ENCODE measurements around the gene TUBGCP3. TPM values are rescaled to one million over a fixed set of nuclear protein-coding genes. Genes with fewer than 3 reads are reported as not detected.
A peak's percentile ranks its signal among the peaks of the same experiment; 100 is the strongest.
"Not testable (repeated sequence)": the region's sequence is repeated elsewhere in the genome, so short reads cannot be mapped to it uniquely, and the experiment has no call there.

Gene TUBGCP3, protein sequence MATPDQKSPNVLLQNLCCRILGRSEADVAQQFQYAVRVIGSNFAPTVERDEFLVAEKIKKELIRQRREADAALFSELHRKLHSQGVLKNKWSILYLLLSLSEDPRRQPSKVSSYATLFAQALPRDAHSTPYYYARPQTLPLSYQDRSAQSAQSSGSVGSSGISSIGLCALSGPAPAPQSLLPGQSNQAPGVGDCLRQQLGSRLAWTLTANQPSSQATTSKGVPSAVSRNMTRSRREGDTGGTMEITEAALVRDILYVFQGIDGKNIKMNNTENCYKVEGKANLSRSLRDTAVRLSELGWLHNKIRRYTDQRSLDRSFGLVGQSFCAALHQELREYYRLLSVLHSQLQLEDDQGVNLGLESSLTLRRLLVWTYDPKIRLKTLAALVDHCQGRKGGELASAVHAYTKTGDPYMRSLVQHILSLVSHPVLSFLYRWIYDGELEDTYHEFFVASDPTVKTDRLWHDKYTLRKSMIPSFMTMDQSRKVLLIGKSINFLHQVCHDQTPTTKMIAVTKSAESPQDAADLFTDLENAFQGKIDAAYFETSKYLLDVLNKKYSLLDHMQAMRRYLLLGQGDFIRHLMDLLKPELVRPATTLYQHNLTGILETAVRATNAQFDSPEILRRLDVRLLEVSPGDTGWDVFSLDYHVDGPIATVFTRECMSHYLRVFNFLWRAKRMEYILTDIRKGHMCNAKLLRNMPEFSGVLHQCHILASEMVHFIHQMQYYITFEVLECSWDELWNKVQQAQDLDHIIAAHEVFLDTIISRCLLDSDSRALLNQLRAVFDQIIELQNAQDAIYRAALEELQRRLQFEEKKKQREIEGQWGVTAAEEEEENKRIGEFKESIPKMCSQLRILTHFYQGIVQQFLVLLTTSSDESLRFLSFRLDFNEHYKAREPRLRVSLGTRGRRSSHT
- total RNA-seq (10 to 100 TPM; 46.0 to 48.6 TPM), polyA plus RNA-seq (10 to 100 TPM in 2 of 3 donors, 1 to 10 TPM in 1; 8.5 to 14.6 (median 10.6) TPM), total RNA-seq (32.5 to 50.0 (median 40.7) reads per million in 6 experiments)

DNA sequence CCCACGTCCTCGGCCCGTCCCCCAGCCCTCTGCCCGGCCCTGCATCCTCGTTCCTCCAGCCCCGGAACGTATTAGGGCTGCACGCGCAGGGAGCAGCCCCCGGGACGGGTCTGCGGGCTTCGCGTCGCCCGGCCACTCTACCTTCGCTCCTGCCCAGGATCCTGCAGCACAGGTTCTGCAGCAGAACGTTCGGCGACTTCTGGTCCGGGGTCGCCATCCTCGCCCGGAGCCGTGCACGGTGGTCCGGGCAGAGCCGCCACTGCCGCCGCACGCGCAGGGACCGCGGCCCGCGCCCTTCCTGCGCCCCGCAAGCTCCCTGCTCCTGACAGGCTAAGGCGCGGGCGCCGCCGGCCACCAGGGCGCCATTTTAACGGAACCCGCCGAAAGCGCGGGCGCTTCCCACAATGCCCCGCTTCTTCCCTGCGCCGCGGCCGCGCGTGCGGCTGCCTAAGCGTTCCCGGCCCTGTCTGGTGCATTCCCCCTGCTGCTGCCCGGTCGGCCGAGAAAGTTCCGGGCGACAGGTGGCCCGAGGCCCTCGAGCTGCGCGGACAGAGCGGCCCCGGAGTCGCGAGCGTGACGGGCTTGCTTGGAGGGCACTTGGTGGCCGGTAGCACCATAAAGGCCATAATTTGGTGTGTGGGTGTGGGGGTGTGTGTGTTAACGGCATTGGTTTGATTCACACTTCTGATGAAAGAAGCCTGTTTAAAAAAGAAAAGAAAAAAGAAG lies at the start of gene TUBGCP3:
TSS of gene TUBGCP3 (minus strand) at position 390 of the 726 bp plus-strand sequence. CDS start at position 217, 173 bp downstream.
- no peaks in the 10 kb centered on the region for H3K9me3 Mint-ChIP-seq
- H3K36me3 Mint-ChIP-seq: peaks cover 0 to 4% (median 0%) of the 10 kb centered on the region in 3 donors
- peaks cover 19 to 52% (median 38%) of the 10 kb centered on the region in 4 donors for H3K4me1 Mint-ChIP-seq
- H3K27ac Mint-ChIP-seq: peak within 1 kb of the TSS; percentile 84 to 96 (median 94)
- POLR2A ChIA-PET: interaction anchor here (1.0 to 1.3 kb wide), 4 partner anchors 14 to 1398 kb away, joined by 3 to 7 read pairs (median 3); no protein-coding TSS in a partner anchor
- peak within 1 kb of the TSS; percentile 87 to 97 (median 94) for H3K4me3 Mint-ChIP-seq
- DNase-seq (peak; percentile 59 to 81 (median 72)), ATAC-seq (peak; percentile 90 to 91)
- H3K27me3 Mint-ChIP-seq: peaks cover 0 to 2% (median 0%) of the 10 kb centered on the region in 5 donors

DNA sequence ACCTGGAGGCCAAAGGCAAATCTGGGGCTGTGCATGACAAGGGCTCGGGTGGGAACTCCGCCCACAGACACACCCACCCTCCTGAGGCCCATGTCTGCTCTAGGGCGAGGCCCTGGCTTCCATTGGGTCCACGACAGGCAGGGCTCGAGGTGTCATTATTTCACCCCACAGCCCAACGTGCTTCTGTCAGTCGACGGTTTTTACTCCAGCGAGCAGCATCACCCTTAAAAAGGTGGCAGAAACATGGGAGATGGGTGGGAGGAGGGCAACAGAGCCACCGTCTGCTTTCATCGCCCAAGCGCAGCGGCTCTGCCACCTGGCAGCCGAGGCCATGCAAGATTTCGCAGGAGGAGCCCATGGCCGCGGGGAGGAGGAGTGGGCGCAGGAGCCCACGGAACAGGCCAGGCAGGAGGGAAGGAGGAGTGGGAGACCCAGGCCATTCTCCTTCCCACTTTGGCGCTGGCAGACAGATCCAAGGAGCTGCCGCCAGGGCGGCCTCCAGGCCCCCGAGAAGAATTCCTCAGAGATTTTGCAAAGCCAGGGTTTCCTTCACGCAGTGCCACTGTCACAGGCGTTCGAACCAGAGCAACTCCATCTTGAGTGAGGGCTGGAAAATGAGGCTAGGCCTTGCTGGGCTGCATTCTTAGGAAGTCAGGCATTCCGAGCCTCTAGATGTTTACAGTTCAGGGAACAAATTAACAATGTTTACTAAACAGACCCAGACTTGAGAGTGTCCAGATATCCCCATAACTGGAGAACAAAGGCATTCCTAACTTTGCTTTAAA lies 49.3 kb upstream of the TUBGCP3 start:
- no peak overlapping the region for H3K27ac Mint-ChIP-seq
- peaks cover 0 to 6% (median 3%) of the 10 kb centered on the region in 4 donors for H3K4me1 Mint-ChIP-seq
- POLR2A ChIA-PET: no interaction called here
- DNase-seq (no peak), ATAC-seq (no peak)
- no peaks in the 10 kb centered on the region for H3K36me3 Mint-ChIP-seq
- peaks cover 13 to 54% (median 28%) of the 10 kb centered on the region in 5 donors for H3K27me3 Mint-ChIP-seq
- no peaks in the 10 kb centered on the region for H3K9me3 Mint-ChIP-seq
- H3K4me3 Mint-ChIP-seq: no peak overlapping the region

DNA sequence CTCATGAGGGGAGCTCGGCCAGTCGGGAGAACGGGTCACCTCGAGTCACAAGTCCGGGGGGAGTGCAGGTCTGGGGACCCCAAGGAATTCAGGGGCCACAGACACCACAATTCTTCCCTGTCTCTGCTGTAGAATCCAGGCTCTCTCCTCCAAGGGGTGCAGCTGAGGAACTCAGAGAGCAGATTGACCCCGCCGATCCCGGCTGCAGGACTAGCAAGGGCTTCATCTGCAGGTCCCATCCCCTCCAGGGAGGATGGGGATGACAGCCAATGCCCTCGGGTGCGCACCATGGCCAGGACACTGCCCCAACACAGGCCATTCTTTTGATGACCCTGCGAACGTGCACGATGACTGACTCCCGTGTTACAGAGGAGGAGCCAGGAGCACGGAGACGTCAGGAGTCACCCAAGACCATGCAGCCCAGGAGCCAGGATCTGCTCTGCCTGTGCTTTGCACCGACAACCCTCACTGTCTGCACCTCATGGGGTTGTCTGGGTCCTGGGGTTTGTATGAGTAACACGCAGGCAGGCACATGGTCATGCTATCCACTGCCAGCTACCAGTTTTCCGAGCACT lies 48.5 kb upstream of the TUBGCP3 start:
- Mint-ChIP-seq H3K9me3 (no peaks in the 10 kb centered on the region), H3K27ac (no peak overlapping the region), H3K36me3 (no peaks in the 10 kb centered on the region), H3K27me3 (peaks cover 12 to 50% (median 25%) of the 10 kb centered on the region in 5 donors), H3K4me3 (no peak overlapping the region), H3K4me1 (peaks cover 0 to 6% (median 3%) of the 10 kb centered on the region in 4 donors)
- POLR2A ChIA-PET: no interaction called here
- DNase-seq (no peak), ATAC-seq (no peak)

DNA sequence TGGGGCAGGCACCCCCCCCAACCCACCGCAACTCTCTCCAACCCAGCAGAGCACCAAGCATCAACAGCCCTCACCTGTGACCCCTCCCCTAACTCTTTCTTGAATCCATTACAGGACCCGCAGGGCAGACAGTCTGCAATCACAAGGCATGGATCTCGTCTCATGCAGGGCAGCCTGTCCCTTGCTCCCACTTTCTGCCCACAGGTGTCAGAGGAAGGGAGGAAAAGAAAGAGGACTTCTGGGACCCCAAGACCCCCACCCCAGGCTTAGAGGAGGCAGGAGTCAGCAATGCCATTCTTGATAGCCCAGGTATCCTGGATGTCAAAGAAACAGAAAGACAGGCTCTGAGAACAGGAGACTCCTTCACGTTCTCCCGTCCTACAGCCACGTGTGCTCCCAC lies 47.4 kb upstream of the TUBGCP3 start:
- no peak for DNase-seq
- Mint-ChIP-seq H3K4me3 (no peak overlapping the region), H3K4me1 (peaks cover 0 to 2% (median 0%) of the 10 kb centered on the region in 4 donors), H3K27ac (no peak overlapping the region), H3K27me3 (peaks cover 12 to 47% (median 25%) of the 10 kb centered on the region in 5 donors), H3K36me3 (no peaks in the 10 kb centered on the region), H3K9me3 (no peaks in the 10 kb centered on the region)
- ATAC-seq: no peak
- POLR2A ChIA-PET: no interaction called here

DNA sequence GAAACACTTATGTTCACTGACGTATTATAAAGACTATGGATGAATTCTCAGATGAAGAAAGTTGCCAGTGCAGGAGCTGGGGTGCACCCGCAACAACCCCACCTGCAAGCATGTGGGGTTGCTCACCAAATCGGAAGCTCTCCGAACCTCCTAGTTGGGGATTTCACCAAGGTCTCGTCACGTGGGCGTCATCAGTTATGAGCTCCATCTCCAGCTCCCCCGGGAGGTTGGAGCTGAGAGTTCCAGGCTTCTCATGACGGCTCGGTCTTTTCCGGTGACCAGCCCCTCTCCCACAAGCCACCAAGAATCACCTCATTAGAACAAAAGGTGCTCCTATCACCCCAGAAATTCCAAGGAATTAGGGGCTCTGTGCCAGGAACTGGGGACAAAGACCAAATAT lies 46.1 kb upstream of the TUBGCP3 start:
- ATAC-seq: no peak
- no peaks in the 10 kb centered on the region for H3K4me1 Mint-ChIP-seq
- no peak for DNase-seq
- no peak overlapping the region for H3K4me3 Mint-ChIP-seq
- POLR2A ChIA-PET: no interaction called here
- H3K27ac Mint-ChIP-seq: no peak overlapping the region
- peaks cover 5 to 40% (median 17%) of the 10 kb centered on the region in 5 donors for H3K27me3 Mint-ChIP-seq
- no peaks in the 10 kb centered on the region for H3K9me3 Mint-ChIP-seq
- H3K36me3 Mint-ChIP-seq: no peaks in the 10 kb centered on the region

DNA sequence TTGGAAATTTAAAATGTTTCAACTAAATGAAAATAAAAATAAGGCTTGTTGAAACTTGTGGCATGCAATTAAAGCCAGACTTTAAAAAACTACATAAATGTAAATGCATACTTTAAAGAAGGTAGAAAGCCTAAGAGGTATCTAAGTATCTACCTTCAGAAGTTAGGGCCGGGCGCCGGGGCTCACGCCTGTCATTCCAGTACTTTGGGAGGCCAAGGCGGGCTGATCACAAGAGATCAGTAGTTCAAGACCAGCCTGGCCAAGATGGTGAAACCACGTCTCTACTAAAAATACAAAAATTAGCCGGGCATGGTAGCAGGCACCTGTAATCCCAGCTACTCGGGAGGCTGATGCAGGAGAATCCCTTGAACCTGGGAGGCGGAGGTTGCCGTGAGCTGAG lies 42.3 kb upstream of the TUBGCP3 start:
- H3K4me1 Mint-ChIP-seq, DNase-seq, POLR2A ChIA-PET, ATAC-seq, H3K36me3 Mint-ChIP-seq, H3K4me3 Mint-ChIP-seq, H3K27ac Mint-ChIP-seq, H3K9me3 Mint-ChIP-seq: not testable (repeated sequence)
- peaks cover 0 to 16% (median 2%) of the 10 kb centered on the region in 5 donors for H3K27me3 Mint-ChIP-seq

DNA sequence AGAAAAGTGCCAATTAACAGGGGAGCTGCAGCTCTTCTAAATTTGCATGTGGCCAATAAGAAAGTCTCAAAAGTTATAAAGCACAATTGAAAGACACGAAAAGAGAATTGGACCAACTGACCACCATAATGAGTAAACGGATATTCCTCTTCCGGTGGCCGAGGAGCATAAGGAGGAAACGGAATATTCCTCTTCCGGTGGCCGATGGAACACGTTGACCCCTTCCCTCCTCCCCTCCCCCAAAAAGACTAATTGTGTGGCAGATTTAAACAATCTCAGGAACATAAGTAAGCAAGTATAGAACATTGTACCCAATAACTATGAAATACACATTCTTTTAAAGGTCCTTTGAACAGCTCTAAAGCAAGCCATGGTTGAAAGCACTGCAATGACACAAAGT lies 41.2 kb upstream of the TUBGCP3 start:
- peaks cover 0 to 9% (median under 1%) of the 10 kb centered on the region in 4 donors for H3K4me1 Mint-ChIP-seq
- H3K27ac Mint-ChIP-seq: no peak overlapping the region
- peaks cover 3 to 18% (median 8%) of the 10 kb centered on the region in 5 donors for H3K27me3 Mint-ChIP-seq
- no peaks in the 10 kb centered on the region for H3K9me3 Mint-ChIP-seq
- POLR2A ChIA-PET: no interaction called here
- no peak for ATAC-seq
- H3K4me3 Mint-ChIP-seq: no peak overlapping the region
- no peak for DNase-seq
- no peaks in the 10 kb centered on the region for H3K36me3 Mint-ChIP-seq

DNA sequence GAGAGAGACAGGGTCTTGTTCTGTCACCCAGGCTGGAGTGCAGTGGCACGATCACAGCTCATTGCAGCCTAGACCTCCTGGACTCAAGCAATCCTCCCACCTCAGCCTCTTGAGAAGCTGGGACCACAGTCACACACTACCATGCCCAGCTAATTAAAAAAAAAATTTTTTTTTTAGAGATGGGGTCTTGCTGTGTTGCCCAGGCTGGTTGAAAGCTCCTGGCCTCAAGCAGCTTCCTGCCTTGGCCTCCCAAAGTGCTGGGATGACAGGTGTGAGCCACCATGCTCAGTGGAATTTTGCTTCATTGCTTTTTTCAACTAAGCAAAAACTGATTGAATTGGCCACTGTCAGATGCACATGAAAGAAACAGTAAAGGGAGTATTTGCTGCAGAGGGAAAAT lies 39.7 kb upstream of the TUBGCP3 start:
- H3K27ac Mint-ChIP-seq, ATAC-seq, H3K9me3 Mint-ChIP-seq, H3K4me3 Mint-ChIP-seq, H3K4me1 Mint-ChIP-seq, POLR2A ChIA-PET, DNase-seq, H3K36me3 Mint-ChIP-seq: not testable (repeated sequence)
- H3K27me3 Mint-ChIP-seq: peaks cover 3 to 27% (median 20%) of the 10 kb centered on the region in 5 donors

DNA sequence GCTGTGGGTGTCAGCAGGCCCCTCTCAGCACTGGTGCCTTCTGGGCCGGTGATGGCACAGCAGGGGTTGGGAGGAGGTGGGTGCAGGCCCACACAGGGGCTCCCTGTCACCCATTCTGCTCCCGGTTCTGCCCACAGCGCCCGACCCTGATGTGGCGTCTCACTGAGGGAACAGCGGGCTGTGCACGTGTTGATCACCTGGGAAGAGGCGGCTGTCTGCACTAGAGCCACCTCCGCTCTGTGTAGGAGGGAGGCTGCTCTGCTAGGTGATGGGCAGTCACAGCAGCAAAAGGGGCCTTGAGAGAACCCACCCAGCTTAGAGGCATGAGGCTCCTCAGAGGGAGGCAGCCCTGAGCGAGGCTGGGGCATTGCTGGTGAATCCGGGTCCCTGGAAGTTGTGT lies 39.2 kb upstream of the TUBGCP3 start:
- Mint-ChIP-seq H3K9me3 (no peaks in the 10 kb centered on the region), H3K27ac (no peak overlapping the region), H3K4me3 (no peak overlapping the region), H3K36me3 (no peaks in the 10 kb centered on the region), H3K27me3 (peaks cover 3 to 29% (median 23%) of the 10 kb centered on the region in 5 donors), H3K4me1 (peaks cover 0 to 9% (median under 1%) of the 10 kb centered on the region in 4 donors)
- ATAC-seq (no peak), DNase-seq (no peak)
- POLR2A ChIA-PET: no interaction called here

DNA sequence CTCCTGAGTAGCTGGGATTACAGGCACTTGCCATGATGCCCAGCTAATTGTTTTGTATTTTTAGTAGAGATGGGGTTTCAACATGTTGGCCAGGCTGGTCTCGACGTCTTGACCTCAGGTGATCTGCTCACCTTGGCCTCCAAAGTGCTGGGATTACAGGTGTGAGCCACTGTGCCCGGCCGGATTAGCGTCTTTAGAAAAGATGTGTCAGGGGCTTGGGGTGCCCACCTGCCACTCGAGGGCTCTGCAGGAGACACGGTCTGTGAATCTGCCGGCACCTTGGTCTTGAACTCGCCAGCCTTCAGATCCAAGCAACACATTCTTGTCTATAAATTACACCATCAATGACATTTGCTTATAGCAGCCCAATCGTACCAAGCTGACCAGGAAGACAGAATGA lies 38.8 kb upstream of the TUBGCP3 start:
- H3K36me3 Mint-ChIP-seq: no peaks in the 10 kb centered on the region
- POLR2A ChIA-PET: no interaction called here
- ATAC-seq (no peak), DNase-seq (no peak)
- H3K4me3 Mint-ChIP-seq: no peak overlapping the region
- peaks cover 3 to 30% (median 23%) of the 10 kb centered on the region in 5 donors for H3K27me3 Mint-ChIP-seq
- peaks cover 0 to 9% (median under 1%) of the 10 kb centered on the region in 4 donors for H3K4me1 Mint-ChIP-seq
- no peaks in the 10 kb centered on the region for H3K9me3 Mint-ChIP-seq
- no peak overlapping the region for H3K27ac Mint-ChIP-seq

DNA sequence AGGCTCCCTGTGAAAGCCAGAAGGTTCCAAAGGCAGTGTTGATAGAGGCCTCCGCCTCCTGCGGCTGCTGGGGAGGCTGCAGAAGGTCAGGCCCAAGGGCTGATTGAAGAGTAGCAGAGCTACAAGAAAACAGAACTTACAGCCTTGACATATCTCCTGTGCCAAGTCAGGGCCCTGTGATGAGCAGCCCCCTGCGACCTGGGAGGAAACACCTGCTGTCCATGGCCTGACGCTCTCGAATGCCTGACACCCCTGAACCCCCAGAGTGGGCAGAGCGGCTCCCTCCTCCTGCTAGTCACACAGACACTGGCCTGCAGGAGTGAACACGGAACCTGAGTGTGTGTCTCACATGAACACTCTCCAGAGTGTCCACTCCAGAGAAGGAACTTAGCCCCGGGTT lies 38.2 kb upstream of the TUBGCP3 start:
- H3K27ac Mint-ChIP-seq: peak overlapping the region in 1 of 10 donors; percentile 34

More for the DNA sequence above, 38.2 kb upstream of the TUBGCP3 start:
- POLR2A ChIA-PET: no interaction called here
- Mint-ChIP-seq H3K27me3 (peaks cover 2 to 30% (median 23%) of the 10 kb centered on the region in 5 donors), H3K4me1 (peaks cover 0 to 9% (median under 1%) of the 10 kb centered on the region in 4 donors), H3K36me3 (no peaks in the 10 kb centered on the region), H3K9me3 (no peaks in the 10 kb centered on the region), H3K4me3 (no peak overlapping the region)
- ATAC-seq (no peak), DNase-seq (no peak)
